Measurements from ENCODE around the gene PSMG4. TPM values are rescaled to one million over a fixed set of nuclear protein-coding genes. Genes with fewer than 3 reads are reported as not detected.

Gene PSMG4
- total RNA-seq, 2 experiments from 2014 or later, result 50.2 to 53.9 TPM

DNA sequence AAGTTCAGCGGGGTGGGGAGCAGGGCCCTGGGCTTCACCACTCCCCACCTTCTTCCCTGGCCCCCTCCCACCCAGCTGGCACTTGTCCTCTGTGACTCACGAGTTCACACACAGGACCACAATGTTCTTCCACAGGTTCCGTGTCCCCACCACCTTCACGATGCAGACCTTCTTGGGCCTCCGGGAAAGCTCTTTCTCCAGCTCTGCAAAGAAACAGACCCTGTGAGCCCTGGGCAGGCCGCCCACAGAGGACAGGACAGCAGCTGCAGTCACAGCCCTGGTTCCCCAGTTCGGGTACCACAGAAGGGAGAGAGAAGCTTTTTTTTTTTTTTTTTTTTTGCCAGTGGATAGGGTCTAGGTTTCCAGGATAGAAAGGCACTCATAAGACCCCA, 30.9 kb downstream of the PSMG4 start:
- no peak overlapping the region for H3K4me3 Mint-ChIP-seq
- no peaks in the 10 kb centered on the region for H3K36me3 Mint-ChIP-seq (ENCODE audit: low read depth)
- POLR2A ChIA-PET, result interaction anchor here (0.7 kb wide), 1 partner anchor 884 kb away, joined by 3 read pairs; no protein-coding TSS in a partner anchor
- H3K9me3 Mint-ChIP-seq, result no peaks in the 10 kb centered on the region
- TF ChIP-seq CTCF (IDR thresholded peaks at IDR 0.05), result no peak
- no peaks in the 10 kb centered on the region for H3K27me3 Mint-ChIP-seq
- H3K4me1 Mint-ChIP-seq (ENCODE audit: low read depth), result no peaks in the 10 kb centered on the region
- ATAC-seq (no peak), DNase-seq (no peak)
- CTCF ChIA-PET, result interaction anchor here (1.1 kb wide), 1 partner anchor 10 kb away, joined by 3 read pairs; no protein-coding TSS in a partner anchor
- H3K27ac Mint-ChIP-seq, result no peak overlapping the region
- intact Hi-C loops (cut with micrococcal nuclease), result no loop called here

GRCh38 chr6:3290149-3290930, 31.6 kb downstream of the PSMG4 start:
- Mint-ChIP-seq H3K27me3 (no peaks in the 10 kb centered on the region), H3K4me3 (no peak overlapping the region), H3K36me3 (ENCODE audit: low read depth) (no peaks in the 10 kb centered on the region), H3K4me1 (ENCODE audit: low read depth) (no peaks in the 10 kb centered on the region), H3K9me3 (no peaks in the 10 kb centered on the region), H3K27ac (no peak overlapping the region)
- ATAC-seq, result no peak
- intact Hi-C loops (cut with micrococcal nuclease), result no loop called here
- DNase-seq, result no peak
- CTCF ChIA-PET, result interaction anchor here (1.1 kb wide), 1 partner anchor 11 kb away, joined by 3 read pairs; no protein-coding TSS in a partner anchor
- POLR2A ChIA-PET, result interaction anchor here (0.7 kb wide), 1 partner anchor 885 kb away, joined by 3 read pairs; no protein-coding TSS in a partner anchor
- no peak for TF ChIP-seq CTCF (IDR thresholded peaks at IDR 0.05)

DNA sequence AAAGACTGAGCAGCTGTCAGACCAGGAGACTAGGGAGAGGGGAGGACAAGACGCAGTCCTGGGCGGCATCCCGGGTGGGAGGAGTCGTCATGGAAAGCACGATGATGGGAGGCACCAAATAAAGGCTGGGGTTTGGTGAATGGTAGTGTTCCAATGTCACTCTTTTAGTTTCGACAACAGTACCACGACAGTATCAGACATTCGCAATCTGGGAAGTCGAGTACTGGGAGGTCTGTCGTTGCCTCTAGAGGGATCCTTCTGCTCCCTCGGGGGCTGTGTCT, 32.1 kb downstream of the PSMG4 start:
- TF ChIP-seq CTCF (IDR thresholded peaks at IDR 0.05), result no peak
- ChIA-PET CTCF (no interaction called here), POLR2A (no interaction called here)
- H3K4me3 Mint-ChIP-seq, result no peak overlapping the region
- no peaks in the 10 kb centered on the region for H3K36me3 Mint-ChIP-seq (ENCODE audit: low read depth)
- no peaks in the 10 kb centered on the region for H3K9me3 Mint-ChIP-seq
- no peaks in the 10 kb centered on the region for H3K4me1 Mint-ChIP-seq (ENCODE audit: low read depth)
- H3K27ac Mint-ChIP-seq, result no peak overlapping the region
- ATAC-seq, result no peak
- no peak for DNase-seq
- intact Hi-C loops (cut with micrococcal nuclease), result no loop called here
- no peaks in the 10 kb centered on the region for H3K27me3 Mint-ChIP-seq

GRCh38 chr6:3291346-3291745, 32.6 kb downstream of the PSMG4 start:
- no peak overlapping the region for H3K4me3 Mint-ChIP-seq
- TF ChIP-seq CTCF (IDR thresholded peaks at IDR 0.05), result no peak
- H3K9me3 Mint-ChIP-seq, result no peaks in the 10 kb centered on the region
- DNase-seq, result no peak
- intact Hi-C loops (cut with micrococcal nuclease), result no loop called here
- no peak for ATAC-seq
- no peaks in the 10 kb centered on the region for H3K4me1 Mint-ChIP-seq (ENCODE audit: low read depth)
- H3K27me3 Mint-ChIP-seq, result no peaks in the 10 kb centered on the region
- ChIA-PET CTCF (interaction anchor here (0.7 to 1.5 kb wide), 2 partner anchors 10 to 12 kb away, joined by 3 to 4 read pairs; no protein-coding TSS in a partner anchor), POLR2A (no interaction called here)
- no peaks in the 10 kb centered on the region for H3K36me3 Mint-ChIP-seq (ENCODE audit: low read depth)
- no peak overlapping the region for H3K27ac Mint-ChIP-seq

GRCh38 chr6:3291987-3292386, 33.2 kb downstream of the PSMG4 start:
- H3K27me3 Mint-ChIP-seq, result no peaks in the 10 kb centered on the region
- no peaks in the 10 kb centered on the region for H3K9me3 Mint-ChIP-seq
- no peak for DNase-seq
- H3K4me1 Mint-ChIP-seq (ENCODE audit: low read depth), result no peaks in the 10 kb centered on the region
- ATAC-seq, result no peak
- TF ChIP-seq CTCF (IDR thresholded peaks at IDR 0.05), result no peak
- intact Hi-C loops (cut with micrococcal nuclease), result no loop called here
- CTCF ChIA-PET, result interaction anchor here (0.7 to 1.5 kb wide), 2 partner anchors 10 to 12 kb away, joined by 3 to 4 read pairs; no protein-coding TSS in a partner anchor
- H3K4me3 Mint-ChIP-seq, result no peak overlapping the region
- H3K27ac Mint-ChIP-seq, result no peak overlapping the region
- POLR2A ChIA-PET, result interaction anchor here (0.7 kb wide), 1 partner anchor 22 kb away, joined by 6 read pairs; no protein-coding TSS in a partner anchor
- no peaks in the 10 kb centered on the region for H3K36me3 Mint-ChIP-seq (ENCODE audit: low read depth)

All from activated CD8-positive, alpha-beta T cell treated with anti-CD3 and anti-CD28 coated beads for 36 hours (primary cell).